ENCODE data around the gene NUDCD3.

The NUDCD3 gene

GRCh38 chr7:44372560-44373417 lies 117.7 kb downstream of the NUDCD3 start:
- no peak for DNase-seq (ENCODE audit: low read depth in 1 of 2, low spot score in 1 of 2)

- DNase-seq (ENCODE audit: low read depth in 1 of 2, low spot score in 1 of 2), result no peak
Observed at GRCh38 chr7:44368885-44369284, 121.6 kb downstream of the NUDCD3 start.

GRCh38 chr7:44368455-44368854 lies 122.0 kb downstream of the NUDCD3 start:
- no peak for DNase-seq (ENCODE audit: low read depth in 1 of 2, low spot score in 1 of 2)

GRCh38 chr7:44367475-44368043 lies 122.9 kb downstream of the NUDCD3 start:
- no peak for DNase-seq (ENCODE audit: low read depth in 1 of 2, low spot score in 1 of 2)

GRCh38 chr7:44366986-44367385 lies 123.5 kb downstream of the NUDCD3 start:
- DNase-seq (ENCODE audit: low read depth in 1 of 2, low spot score in 1 of 2), result no peak

GRCh38 chr7:44353668-44354067 lies 136.8 kb downstream of the NUDCD3 start:
- no peak for DNase-seq (ENCODE audit: low read depth in 1 of 2, low spot score in 1 of 2)

GRCh38 chr7:44348851-44349781 lies 141.3 kb downstream of the NUDCD3 start:
- DNase-seq (ENCODE audit: low read depth in 1 of 2, low spot score in 1 of 2), result no peak

GRCh38 chr7:44348300-44348699 lies 142.2 kb downstream of the NUDCD3 start:
- DNase-seq (ENCODE audit: low read depth in 1 of 2, low spot score in 1 of 2), result no peak

GRCh38 chr7:44347546-44348114 lies 142.8 kb downstream of the NUDCD3 start:
- DNase-seq (ENCODE audit: low read depth in 1 of 2, low spot score in 1 of 2), result no peak

GRCh38 chr7:44346063-44346462 lies 144.4 kb downstream of the NUDCD3 start:
- no peak for DNase-seq (ENCODE audit: low read depth in 1 of 2, low spot score in 1 of 2)

GRCh38 chr7:44341401-44341800 lies 149.1 kb downstream of the NUDCD3 start:
- no peak for DNase-seq (ENCODE audit: low read depth in 1 of 2, low spot score in 1 of 2)

- DNase-seq (ENCODE audit: low read depth in 1 of 2, low spot score in 1 of 2), result no peak
Observed at GRCh38 chr7:44338600-44338999, 151.9 kb downstream of the NUDCD3 start.

GRCh38 chr7:44336491-44336890 lies 154.0 kb downstream of the NUDCD3 start:
- DNase-seq (ENCODE audit: low read depth in 1 of 2, low spot score in 1 of 2), result no peak

- no peak for DNase-seq (ENCODE audit: low read depth in 1 of 2, low spot score in 1 of 2)
Observed at GRCh38 chr7:44335184-44335583, 155.3 kb downstream of the NUDCD3 start.

- DNase-seq (ENCODE audit: low read depth in 1 of 2, low spot score in 1 of 2), result no peak
Observed at GRCh38 chr7:44334734-44335097, 155.7 kb downstream of the NUDCD3 start.

GRCh38 chr7:44333911-44334733 lies 156.3 kb downstream of the NUDCD3 start:
- no peak for DNase-seq (ENCODE audit: low read depth in 1 of 2, low spot score in 1 of 2)

- no peak for DNase-seq (ENCODE audit: low read depth in 1 of 2, low spot score in 1 of 2)
Observed at GRCh38 chr7:44331682-44332081, 158.8 kb downstream of the NUDCD3 start.

- no peak for DNase-seq (ENCODE audit: low read depth in 1 of 2, low spot score in 1 of 2)
Observed at GRCh38 chr7:44330331-44330730, 160.1 kb downstream of the NUDCD3 start.

GRCh38 chr7:44329888-44330287 lies 160.6 kb downstream of the NUDCD3 start:
- no peak for DNase-seq (ENCODE audit: low read depth in 1 of 2, low spot score in 1 of 2)
